WTC11 (cell line): ENCODE data around the gene PCDHGA4. TPM values are rescaled to one million over a fixed set of nuclear protein-coding genes. Genes with fewer than 3 reads are reported as not detected.
"Not testable (repeated sequence)": the region's sequence is repeated elsewhere in the genome, so short reads cannot be mapped to it uniquely, and the experiment has no call there.

Source experiments
- ATAC-seq: fragments of 200-7000 bp; cut with Tn5 transposase; 2 replicates; pipeline ENCODE4 v1.10.0; 2021; ENCODE audit warnings: mild to moderate bottlenecking, moderate library complexity
- CTCF ChIA-PET: fragments of 300-600 bp; sonication (Branson Sonifier 250); formaldehyde crosslinking; loops from one replicate; lab custom pipeline; 2021; ENCODE audit warnings: antibody characterized with exemption; lab: Charles Lee
- POLR2A ChIA-PET: fragments of 350-600 bp; sonication (Branson Sonifier 250); formaldehyde crosslinking; loops from one replicate; lab custom pipeline; 2021; ENCODE audit warnings: antibody characterized with exemption; lab: Charles Lee
- DNase-seq: peaks from one replicate; pipeline ENCODE4 v3.0.0; 2021; ENCODE audit warnings: low spot score
- H3K27ac Mint-ChIP-seq: 2 replicates; pipeline ENCODE4 v1.8.0; 2021; ENCODE audit warnings: mixed read lengths
- H3K27me3 Mint-ChIP-seq: 2 replicates; pipeline ENCODE4 v1.8.0; 2021; ENCODE audit warnings: low read depth, mild to moderate bottlenecking, moderate library complexity, mixed read lengths
- H3K36me3 Mint-ChIP-seq: 2 replicates; pipeline ENCODE4 v1.8.0; 2021; ENCODE audit warnings: mixed read lengths
- H3K4me1 Mint-ChIP-seq: 2 replicates; pipeline ENCODE4 v1.8.0; 2022; ENCODE audit warnings: mixed read lengths
- H3K4me3 Mint-ChIP-seq: 2 replicates; pipeline ENCODE4 v1.8.0; 2021; ENCODE audit warnings: mild to moderate bottlenecking, moderate library complexity, mixed read lengths
- H3K9me3 Mint-ChIP-seq: 2 replicates; pipeline ENCODE4 v1.8.0; 2021; ENCODE audit warnings: mixed read lengths
- CBFB ChIP-seq: sonication (generic); formaldehyde crosslinking; IDR thresholded peaks from 2 replicates; pipeline ENCODE4 v1.8.1; 2022; ENCODE audit warnings: mild to moderate bottlenecking, low read depth, missing genetic modification reagents
- CREM ChIP-seq: sonication (generic); formaldehyde crosslinking; IDR thresholded peaks from 2 replicates; pipeline ENCODE4 v1.8.1; 2022; ENCODE audit warnings: mild to moderate bottlenecking, missing genetic modification reagents, moderate library complexity
- ELF4 ChIP-seq: sonication (generic); formaldehyde crosslinking; IDR thresholded peaks from 2 replicates; pipeline ENCODE4 v1.8.1; 2022; ENCODE audit warnings: low read depth, mild to moderate bottlenecking, moderate library complexity, missing genetic modification reagents
- FOXP1 ChIP-seq: sonication (generic); formaldehyde crosslinking; IDR thresholded peaks from 2 replicates; pipeline ENCODE4 v1.8.0; 2022; ENCODE audit warnings: missing genetic modification reagents, mild to moderate bottlenecking, moderate library complexity, borderline replicate concordance
- HMGA2 ChIP-seq: fragments of 250-450 bp; sonication (Bioruptor Pico); IDR thresholded peaks from 2 replicates; pipeline ENCODE4 v1.4.0; 2021; ENCODE audit warnings: mild to moderate bottlenecking, moderate library complexity
- KAT7 ChIP-seq: sonication (generic); formaldehyde crosslinking; IDR thresholded peaks from 2 replicates; pipeline ENCODE4 v1.8.1; 2023; ENCODE audit warnings: missing genetic modification reagents, mild to moderate bottlenecking, borderline replicate concordance
- MYBL2 ChIP-seq: sonication (generic); formaldehyde crosslinking; IDR thresholded peaks from 2 replicates; pipeline ENCODE4 v1.8.1; 2023; ENCODE audit warnings: mild to moderate bottlenecking, moderate library complexity, missing genetic modification reagents
- NR1H2 ChIP-seq: sonication (generic); formaldehyde crosslinking; IDR thresholded peaks from 2 replicates; pipeline ENCODE4 v1.9.0; 2021; ENCODE audit warnings: mild to moderate bottlenecking, moderate library complexity, missing genetic modification reagents
- OVOL2 ChIP-seq: fragments of 250-450 bp; sonication (Bioruptor Pico); IDR thresholded peaks from 2 replicates; pipeline ENCODE4 v1.9.0; 2021; ENCODE audit warnings: mild to moderate bottlenecking, borderline replicate concordance
- RELA ChIP-seq: sonication (generic); formaldehyde crosslinking; IDR thresholded peaks from 2 replicates; pipeline ENCODE4 v1.8.1; 2022; ENCODE audit warnings: missing genetic modification reagents, mild to moderate bottlenecking, borderline replicate concordance
- SOX15 ChIP-seq: fragments of 250-450 bp; sonication (Bioruptor Pico); IDR thresholded peaks from 2 replicates; pipeline ENCODE4 v1.9.0; 2021; ENCODE audit warnings: mild to moderate bottlenecking
- TEAD4 ChIP-seq: sonication (generic); formaldehyde crosslinking; IDR thresholded peaks from 2 replicates; pipeline ENCODE4 v1.8.0; 2022; ENCODE audit warnings: mild to moderate bottlenecking, missing genetic modification reagents
- total RNA-seq: library from RNA; stranded (reverse); gene quantifications from 3 replicates; pipeline ENCODE4 v1.2.3, GENCODE V29; 2021
- TF ChIP-seq, protein P1 (sequence below): fragments of 250-450 bp; sonication (Bioruptor Pico); conservative IDR thresholded peaks from 2 replicates; pipeline ENCODE4 v1.9.0; 2021; ENCODE audit warnings: mild to moderate bottlenecking
- TF ChIP-seq, protein P2 (sequence below): sonication (generic); formaldehyde crosslinking; IDR thresholded peaks from 2 replicates; pipeline ENCODE4 v1.8.1; 2023; ENCODE audit warnings: mild to moderate bottlenecking, missing genetic modification reagents, moderate library complexity
- TF ChIP-seq, protein P3 (sequence below): fragments of 250-450 bp; sonication (Bioruptor Pico); IDR thresholded peaks from 2 replicates; pipeline ENCODE4 v1.8.0; 2021; ENCODE audit warnings: mild to moderate bottlenecking
- TF ChIP-seq, protein P4 (sequence below): sonication (generic); formaldehyde crosslinking; IDR thresholded peaks from 2 replicates; pipeline ENCODE4 v1.8.0; 2022; ENCODE audit warnings: missing genetic modification reagents

PCDHGA4 gene
- total RNA-seq, 1 experiment from 2014 or later: 3.5 TPM

DNA sequence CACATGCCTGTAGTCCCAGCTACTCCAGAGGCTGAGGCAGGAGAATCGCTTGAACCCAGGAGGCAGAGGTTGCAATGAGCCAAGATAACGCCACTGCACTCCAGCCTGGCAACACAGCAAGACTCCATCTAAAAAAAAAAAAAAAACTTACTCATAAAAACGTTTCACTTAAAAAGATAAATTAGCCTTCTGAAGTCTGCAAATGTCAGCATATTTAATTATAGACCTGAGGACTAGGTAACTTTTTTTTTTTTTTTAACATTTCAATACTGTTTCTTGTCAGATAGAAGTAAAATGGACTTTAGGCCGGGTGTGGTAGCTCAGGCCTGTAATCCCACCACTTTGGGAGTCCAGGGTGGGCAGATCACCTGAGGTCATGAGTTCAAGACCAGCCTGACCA, 37.9 kb upstream of the PCDHGA4 start:
- Mint-ChIP-seq H3K9me3 (peaks cover 28% of the 10 kb centered on the region), H3K4me1 (peaks cover 24% of the 10 kb centered on the region), H3K36me3 (peaks cover 48% of the 10 kb centered on the region), H3K27me3 (peaks cover 24% of the 10 kb centered on the region)
- H3K27ac Mint-ChIP-seq, ATAC-seq, POLR2A ChIA-PET, DNase-seq, H3K4me3 Mint-ChIP-seq: not testable (repeated sequence)
- CTCF ChIA-PET: interaction anchor here (0.7 to 4.9 kb wide), 3 partner anchors 72 to 660 kb away, joined by 4 to 37 read pairs (median 4); partner anchors contain the start of genes PCDHB15 and PCDHB16

DNA sequence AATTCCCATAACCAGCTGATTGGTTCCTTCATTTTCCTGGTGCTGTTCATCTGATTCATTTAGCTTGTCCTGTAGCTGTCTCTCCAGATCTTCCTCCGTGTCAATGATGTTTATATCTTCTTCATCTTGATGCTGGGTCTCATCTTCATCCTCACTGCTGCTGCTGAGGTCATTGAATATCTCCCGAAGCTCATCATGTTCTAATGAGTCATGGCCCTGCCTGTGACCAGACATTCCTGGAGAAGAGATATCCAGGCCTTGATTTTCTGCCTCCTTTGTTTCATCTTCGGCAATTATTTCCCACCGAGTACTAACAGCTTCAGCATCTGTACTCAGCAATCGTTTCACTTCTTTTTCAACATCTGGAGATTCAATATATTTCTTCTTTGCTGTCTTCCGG, 35.6 kb upstream of the PCDHGA4 start:
- CTCF ChIA-PET: interaction anchor here (0.6 to 4.9 kb wide), 21 partner anchors 10 to 245 kb away, joined by 3 to 46 read pairs (median 7); partner anchors contain the start of genes PCDHB10, PCDHB11, PCDHB14 and PCDHB15
- peaks cover 24% of the 10 kb centered on the region for H3K27me3 Mint-ChIP-seq
- TF ChIP-seq TEAD4 (CRISPR knock-in tag) (no peak), SOX15 (no peak), KAT7 (no peak), RELA (CRISPR knock-in tag) (no peak), CREM (CRISPR knock-in tag) (no peak), CBFB (no peak), FOXP1 (no peak), MYBL2 (CRISPR knock-in tag) (no peak), NR1H2 (CRISPR knock-in tag) (no peak), OVOL2 (CRISPR knock-in tag) (no peak), HMGA2 (CRISPR knock-in tag) (no peak), ELF4 (no peak)
- TF ChIP-seq, protein P1, sequence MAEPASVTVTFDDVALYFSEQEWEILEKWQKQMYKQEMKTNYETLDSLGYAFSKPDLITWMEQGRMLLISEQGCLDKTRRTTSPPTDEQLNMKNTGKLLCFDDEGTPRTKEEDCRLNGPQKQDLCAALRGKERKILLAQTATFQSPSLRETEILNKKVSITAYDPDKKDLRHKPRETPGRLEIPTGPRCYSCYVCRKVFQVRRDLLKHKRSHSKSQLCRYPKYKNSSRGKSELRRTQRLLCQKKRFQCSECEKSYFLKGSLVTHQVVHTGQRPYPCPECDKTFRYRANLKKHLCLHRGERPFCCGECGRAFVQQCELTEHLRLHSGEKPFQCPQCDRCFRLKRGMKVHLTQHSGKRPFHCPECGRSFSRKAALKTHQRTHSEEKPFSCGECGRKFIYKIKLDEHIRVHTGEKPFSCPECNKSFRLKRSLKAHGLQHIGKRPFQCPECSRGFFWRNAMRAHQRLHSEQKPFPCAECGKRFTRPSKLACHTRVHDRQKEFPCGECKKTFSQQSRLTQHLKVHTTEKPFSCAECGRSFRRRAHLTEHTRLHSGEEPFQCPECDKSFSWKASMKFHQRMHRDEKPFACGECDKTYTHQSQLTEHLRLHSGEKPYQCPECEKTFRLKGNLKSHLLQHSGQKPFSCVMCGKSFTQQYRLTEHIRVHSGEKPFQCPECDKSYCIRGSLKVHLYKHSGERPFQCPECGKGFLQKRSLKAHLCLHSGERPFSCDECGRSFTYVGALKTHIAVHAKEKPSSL (CRISPR knock-in tag): no peak
- TF ChIP-seq, protein P2, sequence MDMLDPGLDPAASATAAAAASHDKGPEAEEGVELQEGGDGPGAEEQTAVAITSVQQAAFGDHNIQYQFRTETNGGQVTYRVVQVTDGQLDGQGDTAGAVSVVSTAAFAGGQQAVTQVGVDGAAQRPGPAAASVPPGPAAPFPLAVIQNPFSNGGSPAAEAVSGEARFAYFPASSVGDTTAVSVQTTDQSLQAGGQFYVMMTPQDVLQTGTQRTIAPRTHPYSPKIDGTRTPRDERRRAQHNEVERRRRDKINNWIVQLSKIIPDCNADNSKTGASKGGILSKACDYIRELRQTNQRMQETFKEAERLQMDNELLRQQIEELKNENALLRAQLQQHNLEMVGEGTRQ (CRISPR knock-in tag): no peak
- TF ChIP-seq, protein P3, sequence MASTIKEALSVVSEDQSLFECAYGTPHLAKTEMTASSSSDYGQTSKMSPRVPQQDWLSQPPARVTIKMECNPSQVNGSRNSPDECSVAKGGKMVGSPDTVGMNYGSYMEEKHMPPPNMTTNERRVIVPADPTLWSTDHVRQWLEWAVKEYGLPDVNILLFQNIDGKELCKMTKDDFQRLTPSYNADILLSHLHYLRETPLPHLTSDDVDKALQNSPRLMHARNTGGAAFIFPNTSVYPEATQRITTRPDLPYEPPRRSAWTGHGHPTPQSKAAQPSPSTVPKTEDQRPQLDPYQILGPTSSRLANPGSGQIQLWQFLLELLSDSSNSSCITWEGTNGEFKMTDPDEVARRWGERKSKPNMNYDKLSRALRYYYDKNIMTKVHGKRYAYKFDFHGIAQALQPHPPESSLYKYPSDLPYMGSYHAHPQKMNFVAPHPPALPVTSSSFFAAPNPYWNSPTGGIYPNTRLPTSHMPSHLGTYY (CRISPR knock-in tag): no peak
- TF ChIP-seq, protein P4, sequence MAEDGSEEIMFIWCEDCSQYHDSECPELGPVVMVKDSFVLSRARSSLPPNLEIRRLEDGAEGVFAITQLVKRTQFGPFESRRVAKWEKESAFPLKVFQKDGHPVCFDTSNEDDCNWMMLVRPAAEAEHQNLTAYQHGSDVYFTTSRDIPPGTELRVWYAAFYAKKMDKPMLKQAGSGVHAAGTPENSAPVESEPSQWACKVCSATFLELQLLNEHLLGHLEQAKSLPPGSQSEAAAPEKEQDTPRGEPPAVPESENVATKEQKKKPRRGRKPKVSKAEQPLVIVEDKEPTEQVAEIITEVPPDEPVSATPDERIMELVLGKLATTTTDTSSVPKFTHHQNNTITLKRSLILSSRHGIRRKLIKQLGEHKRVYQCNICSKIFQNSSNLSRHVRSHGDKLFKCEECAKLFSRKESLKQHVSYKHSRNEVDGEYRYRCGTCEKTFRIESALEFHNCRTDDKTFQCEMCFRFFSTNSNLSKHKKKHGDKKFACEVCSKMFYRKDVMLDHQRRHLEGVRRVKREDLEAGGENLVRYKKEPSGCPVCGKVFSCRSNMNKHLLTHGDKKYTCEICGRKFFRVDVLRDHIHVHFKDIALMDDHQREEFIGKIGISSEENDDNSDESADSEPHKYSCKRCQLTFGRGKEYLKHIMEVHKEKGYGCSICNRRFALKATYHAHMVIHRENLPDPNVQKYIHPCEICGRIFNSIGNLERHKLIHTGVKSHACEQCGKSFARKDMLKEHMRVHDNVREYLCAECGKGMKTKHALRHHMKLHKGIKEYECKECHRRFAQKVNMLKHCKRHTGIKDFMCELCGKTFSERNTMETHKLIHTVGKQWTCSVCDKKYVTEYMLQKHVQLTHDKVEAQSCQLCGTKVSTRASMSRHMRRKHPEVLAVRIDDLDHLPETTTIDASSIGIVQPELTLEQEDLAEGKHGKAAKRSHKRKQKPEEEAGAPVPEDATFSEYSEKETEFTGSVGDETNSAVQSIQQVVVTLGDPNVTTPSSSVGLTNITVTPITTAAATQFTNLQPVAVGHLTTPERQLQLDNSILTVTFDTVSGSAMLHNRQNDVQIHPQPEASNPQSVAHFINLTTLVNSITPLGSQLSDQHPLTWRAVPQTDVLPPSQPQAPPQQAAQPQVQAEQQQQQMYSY (CRISPR knock-in tag): no peak
- H3K4me1 Mint-ChIP-seq: peaks cover 24% of the 10 kb centered on the region
- peak overlapping the region; percentile 39 for H3K27ac Mint-ChIP-seq
- H3K9me3 Mint-ChIP-seq: peaks cover 33% of the 10 kb centered on the region
- no peak for DNase-seq
- H3K4me3 Mint-ChIP-seq: peak overlapping the region; percentile 99
- H3K36me3 Mint-ChIP-seq: peaks cover 48% of the 10 kb centered on the region
- POLR2A ChIA-PET: no interaction called here
- no peak for ATAC-seq
